Glutamatergic neuron (in vitro differentiated cells): ENCODE results near the gene HTRA3. TPM values are rescaled to one million over a fixed set of nuclear protein-coding genes. Genes with fewer than 3 reads are reported as not detected.

Experiments used
- DNase-seq: peaks from one replicate; pipeline ENCODE4 v3.0.0; 2022
- H3K27ac Mint-ChIP-seq: one replicate; pipeline ENCODE4 v1.8.0; 2020; ENCODE audit warnings: mild to moderate bottlenecking, mixed read lengths, inconsistent platforms; ENCODE audit not compliant: unreplicated experiment
- H3K27me3 Mint-ChIP-seq: one replicate; pipeline ENCODE4 v1.8.0; 2020; ENCODE audit warnings: mild to moderate bottlenecking, moderate library complexity, mixed read lengths, inconsistent platforms; ENCODE audit not compliant: unreplicated experiment
- H3K36me3 Mint-ChIP-seq: one replicate; pipeline ENCODE4 v1.8.0; 2020; ENCODE audit warnings: mild to moderate bottlenecking, mixed read lengths, inconsistent platforms; ENCODE audit not compliant: unreplicated experiment
- H3K4me1 Mint-ChIP-seq: one replicate; pipeline ENCODE4 v1.8.0; 2020; ENCODE audit warnings: mild to moderate bottlenecking, low read depth, mixed read lengths, inconsistent platforms; ENCODE audit not compliant: unreplicated experiment
- H3K4me3 Mint-ChIP-seq: one replicate; pipeline ENCODE4 v1.8.0; 2020; ENCODE audit warnings: mild to moderate bottlenecking, mixed read lengths, inconsistent platforms; ENCODE audit not compliant: unreplicated experiment
- H3K9me3 Mint-ChIP-seq: one replicate; pipeline ENCODE4 v1.8.0; 2020; ENCODE audit warnings: mild to moderate bottlenecking, moderate library complexity, mixed read lengths, inconsistent platforms; ENCODE audit not compliant: unreplicated experiment
- total RNA-seq: library from RNA; stranded (reverse); fragmentation: NEBNext Ultra II Directional; extraction: Animal tissue kit (Norgen Biotek cat#: 25700); gene quantifications from one replicate; pipeline ENCODE4 v1.2.1, GENCODE V29; 2021; ENCODE audit not compliant: unreplicated experiment
- TF ChIP-seq, protein P1 (sequence below): fragments of 200-600 bp; sonication (generic); IDR thresholded peaks from one replicate; pipeline ENCODE4 v1.5.0; 2021; ENCODE audit not compliant: partially characterized antibody, unreplicated experiment

The HTRA3 gene
- total RNA-seq, 1 donor from 2014 or later: 0.64 TPM

GRCh38 chr4:8234715-8235114 is 34.8 kb upstream of the HTRA3 start:
- Mint-ChIP-seq H3K4me1 (peaks cover 1% of the 10 kb centered on the region), H3K9me3 (peaks cover 1% of the 10 kb centered on the region), H3K27me3 (no peaks in the 10 kb centered on the region), H3K4me3 (no peak overlapping the region), H3K36me3 (peaks cover 3% of the 10 kb centered on the region), H3K27ac (no peak overlapping the region)
- no peak for DNase-seq
- TF ChIP-seq, protein P1, sequence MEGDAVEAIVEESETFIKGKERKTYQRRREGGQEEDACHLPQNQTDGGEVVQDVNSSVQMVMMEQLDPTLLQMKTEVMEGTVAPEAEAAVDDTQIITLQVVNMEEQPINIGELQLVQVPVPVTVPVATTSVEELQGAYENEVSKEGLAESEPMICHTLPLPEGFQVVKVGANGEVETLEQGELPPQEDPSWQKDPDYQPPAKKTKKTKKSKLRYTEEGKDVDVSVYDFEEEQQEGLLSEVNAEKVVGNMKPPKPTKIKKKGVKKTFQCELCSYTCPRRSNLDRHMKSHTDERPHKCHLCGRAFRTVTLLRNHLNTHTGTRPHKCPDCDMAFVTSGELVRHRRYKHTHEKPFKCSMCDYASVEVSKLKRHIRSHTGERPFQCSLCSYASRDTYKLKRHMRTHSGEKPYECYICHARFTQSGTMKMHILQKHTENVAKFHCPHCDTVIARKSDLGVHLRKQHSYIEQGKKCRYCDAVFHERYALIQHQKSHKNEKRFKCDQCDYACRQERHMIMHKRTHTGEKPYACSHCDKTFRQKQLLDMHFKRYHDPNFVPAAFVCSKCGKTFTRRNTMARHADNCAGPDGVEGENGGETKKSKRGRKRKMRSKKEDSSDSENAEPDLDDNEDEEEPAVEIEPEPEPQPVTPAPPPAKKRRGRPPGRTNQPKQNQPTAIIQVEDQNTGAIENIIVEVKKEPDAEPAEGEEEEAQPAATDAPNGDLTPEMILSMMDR: no peak

GRCh38 chr4:8235224-8235623 is 34.3 kb upstream of the HTRA3 start:
- H3K4me1 Mint-ChIP-seq: no peaks in the 10 kb centered on the region
- TF ChIP-seq, protein P1: no peak
- no peaks in the 10 kb centered on the region for H3K27me3 Mint-ChIP-seq
- peaks cover 1% of the 10 kb centered on the region for H3K9me3 Mint-ChIP-seq
- no peak for DNase-seq
- H3K4me3 Mint-ChIP-seq: no peak overlapping the region
- no peak overlapping the region for H3K27ac Mint-ChIP-seq
- H3K36me3 Mint-ChIP-seq: peaks cover 3% of the 10 kb centered on the region

DNA sequence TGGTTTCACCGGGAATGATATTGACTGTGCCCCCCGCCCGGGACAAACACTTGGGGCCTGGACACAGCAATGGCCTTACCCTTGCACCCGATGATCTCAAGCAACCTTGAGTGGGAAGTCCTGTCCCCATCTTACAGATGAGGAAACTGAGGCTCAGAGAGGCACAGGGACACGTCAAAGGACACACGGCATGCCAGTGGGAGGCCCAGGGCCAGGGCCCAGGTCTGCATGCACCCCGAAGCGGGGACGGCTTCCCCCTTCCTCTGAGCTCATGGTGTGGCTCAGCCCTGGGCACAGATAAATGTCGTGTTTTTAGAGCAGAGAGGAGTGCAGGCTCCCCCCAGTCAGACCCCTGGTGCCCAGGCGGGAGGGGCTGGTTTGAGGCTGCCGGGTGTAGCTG is 33.9 kb upstream of the HTRA3 start:
- Mint-ChIP-seq H3K4me3 (no peak overlapping the region), H3K27ac (no peak overlapping the region), H3K36me3 (peaks cover 3% of the 10 kb centered on the region), H3K9me3 (peaks cover 1% of the 10 kb centered on the region), H3K27me3 (no peaks in the 10 kb centered on the region), H3K4me1 (no peaks in the 10 kb centered on the region)
- DNase-seq: no peak
- TF ChIP-seq, protein P1: no peak

- Mint-ChIP-seq H3K4me3 (no peak overlapping the region), H3K9me3 (peaks cover 1% of the 10 kb centered on the region), H3K4me1 (no peaks in the 10 kb centered on the region), H3K27me3 (no peaks in the 10 kb centered on the region), H3K27ac (no peak overlapping the region), H3K36me3 (no peaks in the 10 kb centered on the region)
- TF ChIP-seq, protein P1: no peak
- DNase-seq: no peak
Measured at GRCh38 chr4:8236106-8236919, 33.2 kb upstream of the HTRA3 start.

GRCh38 chr4:8236920-8237195 is 32.7 kb upstream of the HTRA3 start:
- TF ChIP-seq, protein P1: no peak
- Mint-ChIP-seq H3K4me1 (no peaks in the 10 kb centered on the region), H3K27ac (no peak overlapping the region), H3K27me3 (peaks cover under 1% of the 10 kb centered on the region), H3K36me3 (no peaks in the 10 kb centered on the region), H3K4me3 (no peak overlapping the region), H3K9me3 (peaks cover 1% of the 10 kb centered on the region)
- DNase-seq: no peak
